ENCODE data around the gene EXOSC3. TPM values are rescaled to one million over a fixed set of nuclear protein-coding genes. Genes with fewer than 3 reads are reported as not detected.
"Not testable (repeated sequence)": the region's sequence is repeated elsewhere in the genome, so short reads cannot be mapped to it uniquely, and the experiment has no call there.

The EXOSC3 gene
- 10 to 100 TPM; 36.8 to 39.9 (median 37.9) TPM for polyA plus RNA-seq (ENCODE audit: insufficient read length in 4 of 4)

DNA sequence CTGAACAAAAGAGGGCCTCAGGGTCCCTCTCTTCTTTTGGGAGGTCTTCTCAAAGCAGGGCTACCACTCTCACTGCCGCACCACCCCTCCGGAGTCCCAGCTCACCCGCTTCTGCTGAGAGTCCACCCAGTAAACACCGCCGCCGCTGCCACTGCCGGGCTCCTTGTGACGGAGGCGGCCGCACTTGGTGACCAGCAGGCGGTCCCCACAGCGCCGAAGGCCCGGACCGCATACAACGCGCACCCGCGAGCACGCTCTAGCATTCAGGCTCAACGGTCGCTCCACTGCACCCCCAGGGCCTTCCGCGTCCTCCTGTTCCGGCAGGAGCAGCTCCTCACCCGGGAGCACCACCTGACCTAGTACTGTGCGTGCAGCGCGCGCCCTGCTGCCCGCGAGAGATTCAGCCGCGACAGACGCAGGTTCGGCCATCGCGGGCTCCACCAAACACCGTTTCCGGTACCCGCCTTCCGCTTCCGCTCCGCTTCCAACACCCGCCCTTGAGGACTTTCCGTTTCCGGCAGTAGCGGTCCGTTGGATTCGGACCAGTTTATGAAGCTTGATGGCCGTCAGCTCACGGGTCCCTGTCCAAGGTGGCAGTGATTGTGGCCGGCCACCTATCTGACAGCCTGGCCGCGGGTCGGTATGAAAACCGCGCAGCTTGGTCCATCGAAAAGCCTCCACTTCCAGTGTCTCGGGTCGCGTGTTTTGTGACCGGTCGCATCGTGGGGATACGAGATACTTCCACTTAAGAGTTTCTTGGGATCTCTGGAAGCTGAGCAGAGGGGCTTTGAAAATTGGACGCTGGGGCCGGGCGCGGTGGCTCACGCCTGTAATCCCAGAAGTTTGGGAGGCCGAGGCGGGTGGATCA is at the start of gene EXOSC3:
TSS of gene EXOSC3 (minus strand) at position 449 of the 868 bp plus-strand sequence. CDS start at position 429, 20 bp downstream.
- peak; percentile 83 to 86 (median 84) for DNase-seq (ENCODE audit: low read depth in 4 of 4, low spot score in 3 of 4)

- no peak for DNase-seq (ENCODE audit: low read depth in 4 of 4, low spot score in 3 of 4)
Observed at GRCh38 chr9:37827483-37828165, 42.8 kb upstream of the EXOSC3 start.

GRCh38 chr9:37825174-37825573 is 40.3 kb upstream of the EXOSC3 start:
- not testable (repeated sequence) for DNase-seq (ENCODE audit: low read depth in 4 of 4, low spot score in 3 of 4)

GRCh38 chr9:37820142-37820541 is 35.3 kb upstream of the EXOSC3 start:
- no peak for DNase-seq (ENCODE audit: low read depth in 4 of 4, low spot score in 3 of 4)

DNA sequence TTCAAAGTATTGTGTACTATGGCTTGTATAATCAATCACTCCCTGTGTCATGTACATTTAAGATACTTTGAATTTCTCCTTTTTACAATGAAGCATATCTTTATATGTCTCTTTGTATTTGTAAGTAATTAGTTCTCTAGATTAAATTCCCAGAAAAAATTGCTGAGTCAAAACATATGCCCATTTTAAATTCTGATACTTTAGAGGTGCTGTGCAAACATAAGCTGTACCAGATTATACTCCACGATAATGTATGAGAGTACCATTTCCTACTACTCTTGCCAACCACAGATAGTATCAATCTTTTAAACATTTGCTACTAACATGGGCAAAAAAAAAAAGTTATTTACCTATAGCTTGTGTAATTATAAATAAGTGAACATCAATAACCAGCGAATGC is 34.0 kb upstream of the EXOSC3 start:
- DNase-seq (ENCODE audit: low read depth in 4 of 4, low spot score in 3 of 4): no peak

DNA sequence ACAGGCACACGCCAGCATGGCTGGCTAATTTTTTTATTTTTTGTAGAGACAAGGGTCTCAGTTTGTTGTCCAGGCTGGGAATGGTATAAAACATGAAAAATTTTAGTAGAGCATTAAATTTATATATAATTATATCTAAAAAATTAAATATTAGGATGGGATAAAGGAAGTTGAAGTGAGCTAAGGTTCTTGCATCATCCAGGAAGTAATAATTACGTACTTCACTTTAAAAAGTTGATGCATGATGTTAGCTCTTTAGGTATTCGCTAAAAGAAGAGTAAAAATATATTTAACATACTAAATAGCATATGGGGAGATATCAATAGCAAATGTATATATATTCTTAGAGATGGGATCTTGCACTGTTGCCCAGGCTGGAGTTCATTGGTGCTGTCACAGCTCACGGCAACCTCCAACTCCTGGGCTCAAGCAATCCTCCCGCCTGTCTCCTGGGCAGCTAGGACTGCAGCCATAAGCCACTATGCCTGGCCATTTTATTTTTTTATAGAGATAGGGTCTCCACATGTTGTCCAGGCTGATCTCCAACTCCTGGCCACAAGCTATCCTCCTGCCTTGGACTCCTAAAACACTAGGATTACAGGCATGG is 28.0 kb upstream of the EXOSC3 start:
- DNase-seq (ENCODE audit: low read depth in 4 of 4, low spot score in 3 of 4): no peak

GRCh38 chr9:37811906-37812476 is 27.1 kb upstream of the EXOSC3 start:
- no peak for DNase-seq (ENCODE audit: low read depth in 4 of 4, low spot score in 3 of 4)

DNA sequence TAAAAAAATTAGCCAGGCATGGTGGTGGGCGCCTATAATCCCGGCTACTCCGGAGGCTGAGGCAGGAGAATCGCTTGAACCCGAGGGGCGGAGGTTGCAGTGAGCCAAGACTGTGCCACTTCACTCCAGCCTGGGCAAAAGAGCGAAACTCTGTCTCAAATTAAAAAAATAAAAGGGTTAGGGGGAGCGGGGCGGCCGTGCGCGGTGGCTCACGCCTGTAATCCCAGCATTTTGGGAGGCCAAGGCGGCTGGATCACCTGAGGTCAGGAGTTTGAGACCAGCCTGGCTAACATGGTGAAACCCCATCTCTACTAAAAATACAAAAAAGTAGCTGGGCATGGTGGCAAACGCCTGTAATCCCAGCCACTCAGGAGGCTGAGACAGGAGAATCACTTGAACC is 24.8 kb upstream of the EXOSC3 start:
- not testable (repeated sequence) for DNase-seq (ENCODE audit: low read depth in 4 of 4, low spot score in 3 of 4)

DNA sequence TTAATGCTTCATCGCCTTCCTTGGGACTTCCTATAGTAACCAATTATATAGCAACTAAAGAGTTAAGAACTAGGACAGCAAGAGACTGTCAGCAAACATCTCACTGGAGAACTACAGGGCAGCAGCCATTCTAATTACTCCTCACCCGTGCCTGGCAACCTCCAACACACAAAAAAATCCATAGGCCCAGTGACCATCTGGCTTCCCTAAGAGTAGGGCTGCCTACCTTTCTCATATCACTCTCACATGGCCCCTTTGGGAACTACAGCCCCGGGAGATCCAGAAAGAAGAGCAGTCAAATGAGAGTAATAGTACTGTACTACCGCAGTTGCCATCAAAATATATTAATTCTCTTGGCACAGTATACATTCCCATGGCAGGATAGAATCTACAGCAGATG is 21.4 kb upstream of the EXOSC3 start:
- no peak for DNase-seq (ENCODE audit: low read depth in 4 of 4, low spot score in 3 of 4)

GRCh38 chr9:37801959-37802711 is 17.3 kb upstream of the EXOSC3 start:
- no peak for DNase-seq (ENCODE audit: low read depth in 4 of 4, low spot score in 3 of 4)

GRCh38 chr9:37801287-37801850 is 16.5 kb upstream of the EXOSC3 start:
- DNase-seq (ENCODE audit: low read depth in 4 of 4, low spot score in 3 of 4): peak in 1 of 4 donors; percentile 12

DNA sequence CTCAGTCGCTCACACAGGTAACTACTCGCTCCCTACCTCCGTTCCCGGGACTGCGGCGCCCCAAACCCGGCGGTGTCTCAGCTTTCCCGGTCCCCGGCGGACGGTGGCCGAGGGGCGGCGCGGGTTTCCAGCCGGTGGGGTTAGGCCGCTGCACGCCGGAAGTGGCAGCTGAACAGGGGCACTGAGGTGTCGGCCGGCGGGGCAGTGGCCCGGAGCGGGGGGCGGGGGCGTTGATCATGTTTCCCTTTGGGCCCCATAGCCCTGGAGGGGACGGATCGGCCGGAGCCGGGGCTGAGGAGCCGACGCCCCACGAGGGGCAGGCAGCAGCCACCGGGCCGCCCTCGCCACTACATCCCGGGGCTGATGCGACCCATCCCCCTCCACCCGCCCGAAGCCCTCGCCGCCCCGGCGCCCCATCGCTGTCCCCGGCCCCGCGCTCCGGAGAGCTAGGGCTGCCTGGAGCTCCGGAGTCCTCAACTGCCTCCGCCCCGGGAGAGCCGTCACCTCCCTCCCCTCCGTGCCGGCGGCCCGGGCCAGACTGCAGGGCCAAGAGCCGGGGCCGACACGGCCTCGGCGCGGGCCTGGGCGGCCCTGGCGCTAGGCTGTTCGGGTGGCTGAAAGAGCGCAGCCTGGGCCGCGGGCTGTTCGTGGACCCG is 15.9 kb upstream of the EXOSC3 start, which contains the start of gene DCAF10:
TSS of gene DCAF10 (plus strand) at position 167 of the 656 bp plus-strand sequence. CDS start at position 237, 70 bp downstream.
- DNase-seq (ENCODE audit: low read depth in 4 of 4, low spot score in 3 of 4): peak; percentile 73 to 85 (median 74)

DNA sequence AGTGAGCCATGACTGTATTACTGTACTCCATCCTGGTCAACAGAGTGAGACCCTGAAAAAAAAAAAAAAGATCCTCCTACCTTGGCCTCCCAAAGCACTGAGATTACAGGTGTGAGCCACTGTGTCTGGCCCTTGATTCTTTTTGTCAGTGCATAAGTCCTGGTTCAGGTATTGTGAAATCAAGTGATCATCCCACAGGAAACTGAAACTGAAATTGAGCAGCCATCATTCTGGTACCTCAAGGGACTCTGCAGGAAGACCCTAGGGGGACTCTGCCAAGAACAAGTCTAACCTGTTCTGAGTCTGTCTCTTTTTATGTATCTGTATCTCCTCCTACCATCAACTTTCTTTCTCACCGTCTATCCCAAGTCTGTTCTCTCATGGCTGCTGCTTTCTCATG is 13.8 kb upstream of the EXOSC3 start:
- DNase-seq (ENCODE audit: low read depth in 4 of 4, low spot score in 3 of 4): no peak

GRCh38 chr9:37796232-37796631 is 11.4 kb upstream of the EXOSC3 start:
- no peak for DNase-seq (ENCODE audit: low read depth in 4 of 4, low spot score in 3 of 4)

DNA sequence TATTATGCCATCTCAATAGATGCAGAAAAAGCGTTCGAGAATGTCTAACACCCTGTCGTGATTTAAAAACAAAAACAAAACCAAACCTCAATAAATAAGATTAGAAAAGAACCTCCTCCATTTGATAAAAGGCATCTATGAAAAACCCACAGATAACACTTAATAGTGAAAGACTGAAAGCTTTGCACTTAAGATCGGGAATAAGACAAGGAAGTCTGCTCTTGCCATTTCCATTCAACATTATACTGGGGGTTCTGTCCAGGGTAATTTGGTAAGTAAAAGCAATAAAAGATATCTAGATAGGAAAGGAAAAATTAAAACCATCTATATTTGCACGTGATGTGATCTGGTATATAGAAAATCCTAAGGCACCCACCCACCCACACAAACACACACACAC is 7.3 kb upstream of the EXOSC3 start:
- DNase-seq (ENCODE audit: low read depth in 4 of 4, low spot score in 3 of 4): no peak

DNA sequence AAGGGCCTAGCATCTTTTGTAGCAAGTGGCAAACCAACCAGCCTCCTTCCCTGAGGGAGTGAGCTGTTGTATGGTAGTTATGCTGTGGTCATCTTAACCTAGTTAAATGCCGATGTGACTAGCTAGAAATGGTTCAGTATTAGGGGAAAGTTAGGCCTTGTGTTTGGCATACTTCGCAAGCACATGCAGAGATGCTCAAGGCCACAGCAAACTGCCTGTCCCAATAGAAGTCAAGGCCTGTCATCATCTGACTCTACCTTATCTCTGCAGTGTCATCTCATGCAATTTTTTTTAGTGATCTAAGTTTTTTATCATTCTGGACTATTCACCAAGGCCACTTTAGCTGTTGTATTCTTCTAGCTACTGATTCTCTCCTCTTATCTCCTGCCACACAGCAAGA is 5.2 kb upstream of the EXOSC3 start:
- DNase-seq (ENCODE audit: low read depth in 4 of 4, low spot score in 3 of 4): no peak

- DNase-seq (ENCODE audit: low read depth in 4 of 4, low spot score in 3 of 4): no peak
Observed at GRCh38 chr9:37788332-37788731, 3.5 kb upstream of the EXOSC3 start.

DNA sequence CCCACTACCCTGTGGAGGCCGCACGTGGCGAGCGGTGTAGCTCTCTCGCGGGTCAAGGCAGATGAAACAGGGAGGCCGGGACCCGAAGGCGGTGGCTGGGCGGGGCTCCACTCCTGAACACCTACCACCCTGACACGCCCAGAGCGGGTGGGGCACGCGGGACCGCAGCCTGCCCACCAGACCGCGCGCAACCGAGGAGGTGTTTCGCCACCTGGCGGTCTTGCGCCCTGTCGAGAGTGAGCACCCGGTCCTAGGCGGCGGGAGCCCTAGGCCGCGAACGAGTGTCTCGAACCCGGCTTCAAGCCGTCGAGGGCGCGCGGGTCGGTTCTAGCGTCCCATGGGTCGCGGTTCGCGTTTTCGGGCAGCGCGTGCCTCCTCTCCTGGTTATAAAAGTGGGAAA is 2.2 kb upstream of the EXOSC3 start:
- DNase-seq (ENCODE audit: low read depth in 4 of 4, low spot score in 3 of 4): no peak

- no peak for DNase-seq (ENCODE audit: low read depth in 4 of 4, low spot score in 3 of 4)
Observed at GRCh38 chr9:37784291-37784615, 611 bp downstream of the EXOSC3 start.

Data from right renal pelvis (tissue), 4 donors.